ENCODE data around the gene ADCYAP1R1. TPM values are rescaled to one million over a fixed set of nuclear protein-coding genes. Genes with fewer than 3 reads are reported as not detected.

Gene ADCYAP1R1
- total RNA-seq, 1 donor from 2014 or later = 1.8 TPM

DNA sequence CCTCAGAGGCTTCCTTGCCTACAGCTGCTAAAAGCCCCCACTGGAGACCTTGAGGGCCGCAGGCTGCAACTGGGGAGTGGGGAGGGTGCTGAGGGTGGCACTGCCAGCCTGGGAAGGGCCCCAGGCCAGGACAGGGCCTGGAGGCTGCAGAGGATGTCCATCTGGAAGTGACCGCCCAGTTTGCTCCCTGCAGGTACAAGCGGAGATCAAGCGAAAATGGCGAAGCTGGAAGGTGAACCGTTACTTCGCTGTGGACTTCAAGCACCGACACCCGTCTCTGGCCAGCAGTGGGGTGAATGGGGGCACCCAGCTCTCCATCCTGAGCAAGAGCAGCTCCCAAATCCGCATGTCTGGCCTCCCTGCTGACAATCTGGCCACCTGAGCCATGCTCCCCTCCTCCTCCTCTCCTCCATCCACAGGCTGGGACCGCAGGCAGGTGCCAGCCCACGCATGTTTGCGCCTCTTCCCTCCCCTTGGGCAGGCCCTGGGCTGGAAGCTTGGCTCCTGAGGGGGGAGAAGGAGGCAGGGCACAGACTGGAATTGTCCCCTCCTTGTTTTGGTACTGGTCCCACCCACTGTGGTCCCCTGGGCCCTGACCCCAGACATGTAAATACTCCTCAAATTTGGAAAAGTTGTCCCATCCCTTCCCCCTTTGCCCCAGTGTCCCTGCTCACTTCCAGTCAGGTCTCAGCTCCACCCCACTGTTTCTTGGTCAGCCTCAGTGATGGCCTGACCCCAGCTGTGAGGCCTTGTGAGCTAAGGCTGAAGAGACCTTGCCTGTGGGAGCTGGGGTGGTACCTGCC lies 54.4 kb downstream of the ADCYAP1R1 start:
- no peak overlapping the region for H3K27ac ChIP-seq
- DNase-seq = no peak
- no peak for TF ChIP-seq CTCF (IDR thresholded peaks at IDR 0.05)
- H3K4me3 ChIP-seq = no peak overlapping the region
- ATAC-seq = no peak
- no peaks in the 10 kb centered on the region for H3K4me1 ChIP-seq
- no peaks in the 10 kb centered on the region for H3K9me3 ChIP-seq
- no peaks in the 10 kb centered on the region for H3K36me3 ChIP-seq
- H3K27me3 ChIP-seq = no peaks in the 10 kb centered on the region
- intact Hi-C loops (cut with DNase I) = no loop called here

DNA sequence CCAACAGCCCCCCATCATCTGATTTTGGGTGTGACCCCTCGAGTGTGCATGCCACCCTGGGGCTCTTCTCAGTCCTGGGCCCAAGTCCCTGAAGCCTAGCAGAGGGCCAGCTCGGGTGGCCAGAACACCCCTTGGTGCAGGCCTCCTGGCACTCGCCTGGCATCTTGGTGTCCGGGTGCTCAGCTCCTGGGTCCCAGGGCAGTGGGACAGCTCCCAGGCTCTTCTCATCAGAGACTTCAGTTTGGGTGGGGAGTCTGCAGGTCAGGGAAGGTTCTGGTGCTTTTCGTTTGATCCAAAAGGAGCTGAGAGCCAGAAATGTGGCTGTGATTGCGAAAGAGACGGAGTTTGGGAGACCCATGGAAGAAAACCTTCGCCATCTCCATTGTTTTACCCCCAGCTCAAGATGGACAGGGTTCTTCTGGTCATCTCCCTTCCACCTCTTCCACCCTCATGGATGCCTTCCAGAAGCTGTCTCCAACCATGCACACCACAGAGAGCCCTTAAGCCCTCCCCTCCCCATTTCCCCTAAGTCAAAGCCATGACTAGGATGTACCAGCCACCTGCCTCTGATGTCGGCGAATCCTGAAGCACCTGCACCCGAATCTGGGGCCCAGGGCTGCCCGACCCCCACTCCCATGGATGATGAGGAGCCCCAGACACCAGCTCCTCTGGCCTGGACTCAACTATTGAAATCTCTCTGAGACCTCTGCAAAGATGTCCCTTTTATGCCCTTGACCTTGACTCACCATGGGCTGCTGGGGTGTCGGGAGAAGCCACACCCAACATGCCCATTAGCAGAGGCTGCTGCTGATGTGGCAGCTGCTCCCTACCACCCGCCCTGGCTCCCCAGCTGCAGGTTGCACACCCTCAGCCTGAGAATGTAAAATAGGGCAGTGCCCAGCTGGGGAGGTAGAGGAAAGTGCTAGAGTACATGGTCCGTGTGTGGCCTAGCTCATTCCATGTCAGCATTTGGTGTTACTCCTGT lies 55.3 kb downstream of the ADCYAP1R1 start:
- DNase-seq (no peak), ATAC-seq (no peak)
- Histone ChIP-seq H3K9me3 (no peaks in the 10 kb centered on the region), H3K4me3 (no peak overlapping the region), H3K36me3 (no peaks in the 10 kb centered on the region), H3K27ac (no peak overlapping the region), H3K4me1 (no peaks in the 10 kb centered on the region), H3K27me3 (no peaks in the 10 kb centered on the region)
- no peak for TF ChIP-seq CTCF (IDR thresholded peaks at IDR 0.05)
- intact Hi-C loops (cut with DNase I) = no loop called here

- no peak for DNase-seq
- TF ChIP-seq CTCF (IDR thresholded peaks at IDR 0.05) = no peak
- intact Hi-C loops (cut with DNase I) = no loop called here
- ATAC-seq = no peak
- no peaks in the 10 kb centered on the region for H3K36me3 ChIP-seq
- no peaks in the 10 kb centered on the region for H3K9me3 ChIP-seq
- no peaks in the 10 kb centered on the region for H3K27me3 ChIP-seq
- no peaks in the 10 kb centered on the region for H3K4me1 ChIP-seq
- no peak overlapping the region for H3K27ac ChIP-seq
- no peak overlapping the region for H3K4me3 ChIP-seq
Observed at GRCh38 chr7:31108097-31108657, 56.1 kb downstream of the ADCYAP1R1 start.

GRCh38 chr7:31109751-31110150 lies 57.6 kb downstream of the ADCYAP1R1 start:
- ATAC-seq = no peak
- DNase-seq = no peak
- Histone ChIP-seq H3K27ac (no peak overlapping the region), H3K36me3 (no peaks in the 10 kb centered on the region), H3K9me3 (no peaks in the 10 kb centered on the region), H3K4me1 (no peaks in the 10 kb centered on the region), H3K4me3 (no peak overlapping the region), H3K27me3 (no peaks in the 10 kb centered on the region)
- intact Hi-C loops (cut with DNase I) = no loop called here
- TF ChIP-seq CTCF (IDR thresholded peaks at IDR 0.05) = no peak

GRCh38 chr7:31110331-31111108 lies 58.4 kb downstream of the ADCYAP1R1 start:
- Histone ChIP-seq H3K4me3 (no peak overlapping the region), H3K36me3 (no peaks in the 10 kb centered on the region), H3K27me3 (no peaks in the 10 kb centered on the region), H3K4me1 (no peaks in the 10 kb centered on the region), H3K27ac (no peak overlapping the region), H3K9me3 (no peaks in the 10 kb centered on the region)
- intact Hi-C loops (cut with DNase I) = no loop called here
- DNase-seq (no peak), ATAC-seq (no peak)
- TF ChIP-seq CTCF (IDR thresholded peaks at IDR 0.05) = no peak

Data from upper lobe of right lung (tissue), 1 donor.